H1 (cell line): ENCODE measurements around the gene SLC25A12. TPM values are rescaled to one million over a fixed set of nuclear protein-coding genes. Genes with fewer than 3 reads are reported as not detected.

Experiments used
- CTCF ChIA-PET: fragments of 300-600 bp; sonication (Branson Sonifier 250); formaldehyde crosslinking; loops from one replicate; lab custom pipeline; 2021; ENCODE audit not compliant: partially characterized antibody; lab: Charles Lee
- POLR2A ChIA-PET: fragments of 300-600 bp; sonication (Branson Sonifier 250); formaldehyde crosslinking; loops from one replicate; lab custom pipeline; 2021; ENCODE audit warnings: inconsistent platforms; ENCODE audit not compliant: partially characterized antibody; lab: Charles Lee
- DNase-seq, 2 experiments: peaks; one replicate each; pipeline versions ENCODE4 v3.0.0 to v3.0.0-alpha.2; 2010 to 2022; ENCODE audit warnings: low spot score in 2 of 2, low read depth in 1 of 2, mixed read lengths in 1 of 2
- FAIRE-seq: peaks from 2 replicates; lab custom pipeline; 2011; peaks lifted over from hg19 to GRCh38; lab: Jason Lieb, UNC
- H2AFZ ChIP-seq: 2 replicates; pipeline ENCODE4 v1.8.1; 2012; ENCODE audit warnings: low read length, inconsistent platforms
- H2AK5ac ChIP-seq: 2 replicates; pipeline ENCODE4 v1.6.1; 2013; ENCODE audit warnings: low read depth, low read length
- H2BK120ac ChIP-seq: replicated peaks from 2 replicates; pipeline ENCODE3; 2013; ENCODE audit warnings: low read depth, low read length, inconsistent platforms
- H2BK12ac ChIP-seq: 2 replicates; pipeline ENCODE4 v1.6.1; 2013; ENCODE audit warnings: low read depth, low read length
- H2BK15ac ChIP-seq: 2 replicates; pipeline ENCODE4 v1.6.1; 2013; ENCODE audit warnings: low read length
- H2BK20ac ChIP-seq: 2 replicates; pipeline ENCODE4 v1.6.1; 2013; ENCODE audit warnings: low read length
- H2BK5ac ChIP-seq: 2 replicates; pipeline ENCODE4 v1.6.1; 2013; ENCODE audit warnings: low read depth, low read length
- H3K14ac ChIP-seq: 2 replicates; pipeline ENCODE4 v1.6.1; 2013; ENCODE audit warnings: inconsistent platforms; ENCODE audit not compliant: insufficient read length
- H3K18ac ChIP-seq: 2 replicates; pipeline ENCODE4 v1.6.1; 2013; ENCODE audit warnings: low read length; ENCODE audit errors: extremely low read depth
- H3K23ac ChIP-seq: 2 replicates; pipeline ENCODE4 v1.6.1; 2013; ENCODE audit warnings: inconsistent platforms; ENCODE audit not compliant: insufficient read length
- H3K23me2 ChIP-seq: 2 replicates; pipeline ENCODE4 v1.6.1; 2013; ENCODE audit warnings: low read depth, low read length
- H3K27ac ChIP-seq: 2 replicates; pipeline ENCODE4 v1.6.1; 2011; ENCODE audit warnings: low read depth, low read length, inconsistent platforms
- H3K27me3 ChIP-seq, 4 experiments: replicated peaks in 1 of 4; 1 replicate in 1 of 4; 2 replicates in 3 of 4; pipeline versions ENCODE4 v1.6.1 to v1.8.1; 2011 to 2013; ENCODE audit warnings: low read length in 3 of 4, mild to moderate bottlenecking in 3 of 4, inconsistent platforms in 2 of 4, mixed read lengths in 2 of 4, moderate library complexity in 1 of 4; ENCODE audit not compliant: control insufficient read depth in 3 of 4, insufficient read depth in 3 of 4; ENCODE audit errors: extremely low read depth in 1 of 4
- H3K36me3 ChIP-seq, 4 experiments: 2 replicates each; pipeline versions ENCODE4 v1.6.1 to v1.8.1; 2011 to 2013; ENCODE audit warnings: mild to moderate bottlenecking in 4 of 4, low read length in 3 of 4, moderate library complexity in 2 of 4, control low read depth in 1 of 4, inconsistent platforms in 1 of 4; ENCODE audit not compliant: insufficient read depth in 4 of 4, control insufficient read depth in 2 of 4
- H3K4ac ChIP-seq: replicated peaks from 2 replicates; pipeline ENCODE3; 2013; ENCODE audit warnings: low read length, low read depth, mixed read lengths, inconsistent platforms; ENCODE audit not compliant: insufficient read length
- H3K4me1 ChIP-seq, 4 experiments: replicated peaks in 1 of 4; 1 replicate in 1 of 4; 2 replicates in 3 of 4; pipeline versions ENCODE4 v1.6.1 to v1.8.1; 2011 to 2013; ENCODE audit warnings: low read length in 3 of 4, inconsistent platforms in 2 of 4, mixed read lengths in 1 of 4; ENCODE audit not compliant: insufficient read depth in 4 of 4, control insufficient read depth in 3 of 4
- H3K4me2 ChIP-seq, 2 experiments: 2 replicates each; pipeline versions ENCODE4 v1.6.1 to v1.8.1; 2011 to 2013; ENCODE audit warnings: low read depth in 2 of 2, low read length in 2 of 2, control low read depth in 1 of 2, inconsistent platforms in 1 of 2, mild to moderate bottlenecking in 1 of 2; ENCODE audit not compliant: insufficient read depth in 1 of 2
- H3K4me3 ChIP-seq, 4 experiments: fragments of 200-600, 300-600 bp in 1 of 4; sonication (generic), shearing (Covaris generic), sonication (Bioruptor Twin) in 1 of 4; 2 replicates each; pipeline versions ENCODE4 v1.5.1 to v1.8.1; 2011 to 2016; ENCODE audit warnings: low read length in 4 of 4, low read depth in 3 of 4, control low read depth in 2 of 4, inconsistent platforms in 2 of 4, mild to moderate bottlenecking in 2 of 4, mixed read lengths in 1 of 4, moderate library complexity in 1 of 4; ENCODE audit not compliant: insufficient read depth in 2 of 4; ENCODE audit errors: extremely low read depth in 1 of 4
- H3K56ac ChIP-seq: replicated peaks from 2 replicates; pipeline ENCODE3; 2013; ENCODE audit warnings: low read depth, mild to moderate bottlenecking, mixed read lengths, low read length, inconsistent platforms; ENCODE audit not compliant: insufficient read length
- H3K79me1 ChIP-seq: 2 replicates; pipeline ENCODE4 v1.6.1; 2013; ENCODE audit warnings: low read depth, low read length, control low read depth
- H3K79me2 ChIP-seq, 2 experiments: 2 replicates each; pipeline versions ENCODE4 v1.6.1 to v1.8.1; 2012 to 2013; ENCODE audit warnings: low read length in 2 of 2, mild to moderate bottlenecking in 2 of 2, inconsistent platforms in 1 of 2; ENCODE audit not compliant: insufficient read depth in 2 of 2, control insufficient read depth in 1 of 2
- H3K9ac ChIP-seq, 4 experiments: replicated peaks in 1 of 4; 1 replicate in 1 of 4; 2 replicates in 3 of 4; pipeline versions ENCODE4 v1.6.1 to v1.8.1; 2011 to 2013; ENCODE audit warnings: low read depth in 3 of 4, low read length in 3 of 4, control low read depth in 2 of 4, mild to moderate bottlenecking in 2 of 4, moderate library complexity in 2 of 4, inconsistent platforms in 1 of 4; ENCODE audit errors: extremely low read depth in 1 of 4
- H3K9me3 ChIP-seq, 2 experiments: 2 replicates each; pipeline versions ENCODE4 v1.6.1 to v1.8.1; 2012 to 2013; ENCODE audit warnings: mild to moderate bottlenecking in 2 of 2, moderate library complexity in 2 of 2, control low read depth in 1 of 2, inconsistent platforms in 1 of 2, low read depth in 1 of 2, low read length in 1 of 2, mixed read lengths in 1 of 2; ENCODE audit not compliant: insufficient read depth in 2 of 2
- H4K20me1 ChIP-seq, 2 experiments: replicated peaks in 1 of 2; 2 replicates each; pipeline versions ENCODE3 to v1.8.1; 2011 to 2013; ENCODE audit warnings: inconsistent platforms in 2 of 2, low read length in 2 of 2, mild to moderate bottlenecking in 1 of 2; ENCODE audit not compliant: insufficient read depth in 2 of 2, control insufficient read depth in 1 of 2
- H4K5ac ChIP-seq: 2 replicates; pipeline ENCODE4 v1.6.1; 2013; ENCODE audit warnings: low read length, low read depth, mixed read lengths, inconsistent platforms; ENCODE audit not compliant: insufficient read length
- H4K8ac ChIP-seq: 2 replicates; pipeline ENCODE4 v1.8.0; 2013; ENCODE audit warnings: mild to moderate bottlenecking, moderate library complexity, low read length, inconsistent platforms; ENCODE audit not compliant: insufficient read depth; ENCODE audit errors: extremely low read depth
- H4K91ac ChIP-seq: replicated peaks from 2 replicates; pipeline ENCODE3; 2013; ENCODE audit warnings: low read length, mixed read lengths, inconsistent platforms; ENCODE audit not compliant: insufficient read length
- EGR1 ChIP-seq: IDR thresholded peaks from 2 replicates; pipeline ENCODE4 v1.6.1; 2011; ENCODE audit warnings: low read depth, low read length, borderline replicate concordance
- JUND ChIP-seq: IDR thresholded peaks from 2 replicates; pipeline ENCODE4 v1.6.1; 2011; ENCODE audit warnings: mild to moderate bottlenecking, improper control_type of control experiment, low read length
- RXRA ChIP-seq: IDR thresholded peaks from 2 replicates; pipeline ENCODE4 v1.6.1; 2011; ENCODE audit warnings: low read depth, mild to moderate bottlenecking, low read length, moderate library complexity; ENCODE audit not compliant: insufficient read depth
- ZNF274 ChIP-seq: IDR thresholded peaks from 2 replicates; pipeline ENCODE4 v1.7.0; 2012; ENCODE audit warnings: low read length, borderline replicate concordance; ENCODE audit errors: extremely low read depth
- polyA plus RNA-seq, 7 experiments: library from polyadenylated mRNA; depleted of rRNA in 3 of 7; stranded (reverse) in 5 of 7; unstranded in 2 of 7; fragments of >200 nt in 5 of 7; fragments of 200-250 nt in 2 of 7; gene quantifications; 1 replicate in 5 of 7; 2 replicates in 1 of 7; 4 replicates in 1 of 7; pipeline versions ENCODE4 v1.2.1 to v1.2.3, GENCODE V29; 2011 to 2013; ENCODE audit warnings: missing spikeins in 2 of 7, mixed read lengths in 2 of 7
- total RNA-seq: library from RNA; stranded (reverse); fragmentation: NEBNext Ultra II Directional; extraction: Animal tissue kit (Norgen Biotek cat#: 25700); gene quantifications from 2 replicates; pipeline ENCODE4 v1.2.1, GENCODE V29; 2021

The SLC25A12 gene
- total and polyA plus RNA-seq, 2 of the 8 experiments (the other 6 are each of a cell fraction or from before 2014, with no cell fraction given) = 7.7 to 10.2 TPM

DNA sequence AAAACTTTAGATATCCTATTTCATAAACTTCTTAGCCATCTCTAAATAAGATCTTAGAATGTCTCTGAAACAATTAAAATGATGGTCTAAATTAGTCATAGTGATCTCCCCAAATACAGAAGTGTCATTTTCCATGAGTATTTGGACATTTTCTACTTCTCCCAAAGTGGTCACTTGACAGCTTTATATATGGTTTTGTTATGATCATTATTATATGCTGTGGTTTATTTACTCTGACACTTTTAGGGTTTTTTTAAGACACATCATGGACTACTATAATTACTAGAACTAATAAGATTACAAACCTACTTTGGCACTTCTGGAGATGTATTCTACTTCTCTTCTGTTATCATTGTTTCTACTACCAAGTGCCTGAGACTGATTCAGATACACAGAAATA is 47.1 kb downstream of the SLC25A12 start:
- Histone ChIP-seq H2AK5ac (no peak overlapping the region), H3K36me3 (no peaks in the 10 kb centered on the region), H3K79me1 (no peaks in the 10 kb centered on the region), H3K14ac (no peak overlapping the region), H2BK120ac (no peak overlapping the region), H3K4me2 (no peak overlapping the region), H4K20me1 (no peaks in the 10 kb centered on the region), H2BK5ac (no peak overlapping the region), H2BK15ac (no peak overlapping the region), H4K5ac (no peak overlapping the region), H4K91ac (no peak overlapping the region), H3K23ac (no peak overlapping the region), H3K9me3 (no peaks in the 10 kb centered on the region), H4K8ac (no peak overlapping the region), H3K27me3 (no peaks in the 10 kb centered on the region), H3K4me1 (no peaks in the 10 kb centered on the region), H3K79me2 (no peaks in the 10 kb centered on the region), H2BK20ac (no peak overlapping the region), H3K23me2 (no peaks in the 10 kb centered on the region), H3K18ac (no peak overlapping the region), H3K27ac (no peak overlapping the region), H3K9ac (no peak overlapping the region), H3K56ac (no peak overlapping the region), H2BK12ac (no peak overlapping the region), H3K4ac (no peak overlapping the region), H3K4me3 (no peak overlapping the region), H2AFZ (no peak overlapping the region)
- CTCF ChIA-PET = no interaction called here
- FAIRE-seq (no peak), DNase-seq (no peak)
- POLR2A ChIA-PET = no interaction called here
- TF ChIP-seq JUND = no peak
- TF ChIP-seq RXRA = no peak
- TF ChIP-seq ZNF274 = no peak
- no peak for TF ChIP-seq EGR1
